GM12801 (cell line): ENCODE results near the gene ETS1.

Experiments used
- TF ChIP-seq, protein P1 (sequence below): IDR thresholded peaks from one replicate; pipeline ENCODE4 v1.5.1; 2011; ENCODE audit warnings: control low read depth; ENCODE audit not compliant: insufficient read length; ENCODE audit errors: extremely low read depth

ETS1 gene

DNA sequence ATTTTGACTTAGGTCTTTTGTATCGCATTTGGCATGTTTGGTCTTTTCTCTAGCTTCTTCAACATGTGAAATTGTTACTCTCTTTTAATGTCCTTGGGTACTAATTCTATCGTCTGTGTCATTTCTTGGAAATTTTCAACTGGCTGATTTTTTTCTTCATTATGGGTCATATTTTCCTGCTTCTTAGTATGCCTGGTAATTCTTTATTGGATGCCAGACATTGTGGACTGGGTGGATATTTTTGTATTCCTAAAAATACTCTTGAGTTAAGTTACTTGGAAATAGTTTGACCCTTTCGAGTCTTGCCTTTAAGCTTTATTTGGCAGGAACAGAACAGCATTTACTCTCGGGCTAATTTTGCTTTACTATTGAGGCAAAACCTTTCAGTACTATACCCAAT, 140.1 kb downstream of the ETS1 start:
- TF ChIP-seq, protein P1, sequence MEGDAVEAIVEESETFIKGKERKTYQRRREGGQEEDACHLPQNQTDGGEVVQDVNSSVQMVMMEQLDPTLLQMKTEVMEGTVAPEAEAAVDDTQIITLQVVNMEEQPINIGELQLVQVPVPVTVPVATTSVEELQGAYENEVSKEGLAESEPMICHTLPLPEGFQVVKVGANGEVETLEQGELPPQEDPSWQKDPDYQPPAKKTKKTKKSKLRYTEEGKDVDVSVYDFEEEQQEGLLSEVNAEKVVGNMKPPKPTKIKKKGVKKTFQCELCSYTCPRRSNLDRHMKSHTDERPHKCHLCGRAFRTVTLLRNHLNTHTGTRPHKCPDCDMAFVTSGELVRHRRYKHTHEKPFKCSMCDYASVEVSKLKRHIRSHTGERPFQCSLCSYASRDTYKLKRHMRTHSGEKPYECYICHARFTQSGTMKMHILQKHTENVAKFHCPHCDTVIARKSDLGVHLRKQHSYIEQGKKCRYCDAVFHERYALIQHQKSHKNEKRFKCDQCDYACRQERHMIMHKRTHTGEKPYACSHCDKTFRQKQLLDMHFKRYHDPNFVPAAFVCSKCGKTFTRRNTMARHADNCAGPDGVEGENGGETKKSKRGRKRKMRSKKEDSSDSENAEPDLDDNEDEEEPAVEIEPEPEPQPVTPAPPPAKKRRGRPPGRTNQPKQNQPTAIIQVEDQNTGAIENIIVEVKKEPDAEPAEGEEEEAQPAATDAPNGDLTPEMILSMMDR = no peak

DNA sequence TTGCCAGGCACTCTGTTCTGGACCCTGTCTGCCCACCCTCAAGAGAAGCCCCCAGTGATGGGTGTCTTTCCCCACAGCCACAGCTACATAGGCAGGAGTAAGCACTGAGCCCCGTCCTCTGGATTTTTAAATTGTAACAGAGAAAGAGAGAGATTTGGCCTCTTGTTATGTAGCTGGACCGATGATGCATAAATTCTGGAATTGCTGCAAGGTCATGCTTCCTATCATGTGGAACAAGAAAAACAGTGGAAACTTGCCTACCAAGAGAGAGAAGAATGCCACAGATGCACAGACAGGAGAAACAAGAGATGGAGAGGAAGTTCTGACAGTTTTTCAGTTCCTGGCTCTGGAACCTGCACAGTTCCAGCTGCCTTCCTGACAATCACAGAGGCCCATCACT, 150.2 kb downstream of the ETS1 start:
- TF ChIP-seq, protein P1 = no peak

DNA sequence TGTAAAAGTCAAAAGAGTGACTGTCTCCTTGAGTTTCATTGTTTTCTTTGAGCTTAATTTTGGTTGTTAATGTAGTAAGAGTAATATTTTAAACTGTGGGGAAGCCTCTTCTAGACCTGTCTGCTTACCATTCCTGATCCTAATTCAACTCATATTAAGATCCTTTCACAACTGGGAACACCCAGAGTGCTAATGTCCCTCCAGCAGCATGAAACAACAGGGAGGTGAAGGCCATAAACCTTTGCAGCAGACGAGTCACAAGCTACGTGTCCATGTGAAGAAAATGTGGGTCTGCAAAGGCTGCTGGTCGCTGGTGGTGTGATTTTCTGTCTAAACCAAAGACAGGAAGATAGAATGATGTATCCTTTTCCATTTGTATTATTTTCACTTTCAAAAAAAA, 152.5 kb downstream of the ETS1 start:
- TF ChIP-seq, protein P1 = no peak

DNA sequence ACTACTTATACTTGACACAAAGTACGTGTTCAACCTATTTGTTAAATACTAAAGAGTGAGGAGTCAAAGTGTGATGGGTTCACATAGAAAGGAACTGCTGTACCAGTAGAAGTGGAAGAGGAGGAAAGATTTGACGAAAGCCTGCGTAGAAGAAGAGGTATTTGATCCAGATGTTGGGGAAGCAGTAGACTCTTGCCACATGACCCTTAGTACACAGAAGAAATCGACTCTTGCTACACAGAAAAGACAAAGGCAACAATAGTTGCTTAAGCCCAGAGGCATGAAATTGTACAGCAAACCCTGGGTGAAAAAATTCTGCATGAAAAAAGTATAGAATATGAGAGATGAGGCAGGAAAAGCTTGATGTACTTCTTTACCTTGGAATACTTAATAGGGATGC, 152.9 kb downstream of the ETS1 start:
- TF ChIP-seq, protein P1 = no peak

DNA sequence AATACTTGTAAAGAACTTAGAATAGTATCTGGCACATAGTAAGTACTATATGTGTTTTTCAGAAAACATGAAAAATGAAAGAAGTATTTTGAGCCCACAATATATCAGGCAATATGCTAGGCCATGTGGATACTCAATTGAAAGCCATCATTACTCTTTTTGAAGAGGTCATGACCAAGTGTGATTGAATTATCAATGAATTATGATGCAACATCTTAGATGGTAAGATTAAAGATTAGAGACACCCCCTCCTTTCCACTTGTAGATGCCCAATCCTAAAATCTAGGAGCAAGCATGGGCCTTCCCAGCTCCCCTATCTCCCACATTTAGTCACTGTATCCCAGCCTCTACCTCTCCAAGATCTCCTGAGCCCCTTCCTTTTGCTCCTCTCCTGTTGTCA, 154.4 kb downstream of the ETS1 start:
- TF ChIP-seq, protein P1 = no peak

DNA sequence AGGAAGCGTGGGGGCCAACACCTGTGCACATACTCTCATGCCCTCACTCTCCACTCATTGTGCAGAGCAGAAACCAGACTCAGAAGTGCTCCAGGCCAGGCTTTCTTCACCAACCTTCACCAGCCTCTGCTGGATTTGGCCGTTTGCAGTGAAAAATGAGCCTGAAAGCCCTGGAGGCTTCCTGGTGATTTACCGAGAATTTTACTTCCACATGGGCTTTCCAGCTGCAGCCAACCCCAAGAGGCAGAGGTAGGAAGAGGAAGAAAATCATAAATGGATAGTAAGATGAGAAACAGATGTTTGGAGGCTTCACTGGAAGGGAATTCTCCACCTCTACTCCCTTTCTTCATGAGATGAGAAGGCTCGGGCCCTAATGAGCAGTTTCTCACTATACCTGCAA, 155.4 kb downstream of the ETS1 start:
- TF ChIP-seq, protein P1 = no peak

DNA sequence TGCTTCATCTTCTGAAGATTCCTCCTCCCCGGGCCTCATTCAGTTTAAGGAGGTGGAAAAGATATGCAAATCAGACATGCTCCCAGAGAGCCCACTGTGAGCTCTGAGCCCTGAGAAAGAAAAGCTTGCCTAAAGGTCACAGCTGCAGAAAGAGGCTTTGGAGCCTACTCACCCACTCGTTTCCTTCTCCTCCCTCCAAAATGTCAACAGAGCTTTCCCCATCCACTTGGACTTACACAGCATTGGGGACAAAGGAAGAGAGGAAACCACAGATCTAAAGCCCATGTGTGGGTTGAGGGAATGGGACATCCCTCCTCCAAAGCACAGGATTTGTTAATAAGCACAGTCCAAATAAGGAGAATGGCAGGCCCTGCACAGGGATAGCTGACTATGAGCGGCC, 158.4 kb downstream of the ETS1 start:
- TF ChIP-seq, protein P1 = no peak

DNA sequence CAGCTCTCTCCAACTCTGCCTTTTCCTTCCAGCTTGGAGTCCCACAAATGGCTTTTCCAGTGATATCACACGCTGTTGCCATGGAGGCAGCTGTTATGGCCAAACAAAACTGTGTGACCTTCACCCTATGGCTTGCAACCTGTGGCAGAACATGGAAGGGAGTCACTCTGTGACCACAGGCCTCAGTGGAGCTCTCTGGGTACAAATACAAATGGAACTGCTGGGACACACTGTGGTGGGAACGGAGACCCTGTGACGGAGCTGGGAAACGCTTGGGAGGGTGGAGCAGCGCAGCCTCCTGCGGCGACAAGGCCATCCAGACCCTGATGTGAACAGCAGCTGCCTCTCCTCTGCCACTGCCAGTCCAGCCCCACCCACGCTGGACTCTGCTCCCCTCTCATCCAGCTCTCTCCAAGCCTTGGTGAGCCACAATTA, 162.5 kb downstream of the ETS1 start:
- TF ChIP-seq, protein P1 = no peak
